Caco-2 (cell line): ENCODE data around the gene RAB11FIP4. TPM values are rescaled to one million over a fixed set of nuclear protein-coding genes. Genes with fewer than 3 reads are reported as not detected.
A peak's percentile ranks its signal among the peaks of the same experiment; 100 is the strongest.

Experiments
- BruUV-seq: library from RNA; stranded (reverse); fragments of 400-500 nt; replicated peaks from 2 replicates; lab custom pipeline; 2021; lab: Mats Ljungman, UMichigan
- CTCF ChIA-PET: fragments of 300-600 bp; sonication (Branson Sonifier 250); formaldehyde crosslinking; loops from one replicate; lab custom pipeline; 2022; ENCODE audit warnings: antibody characterized with exemption; lab: Charles Lee
- POLR2A ChIA-PET: fragments of 300-600 bp; sonication (Branson Sonifier 250); formaldehyde crosslinking; loops from one replicate; lab custom pipeline; 2022; ENCODE audit warnings: antibody characterized with exemption; lab: Charles Lee
- DNase-seq, 2 experiments: peaks; one replicate each; pipeline versions ENCODE4 v3.0.0 to v3.0.0-alpha.2; 2020 to 2022
- H3K27me3 ChIP-seq: replicated peaks from 2 replicates; pipeline ENCODE4 v1.6.0; 2011; ENCODE audit warnings: low read length; ENCODE audit not compliant: control insufficient read depth, insufficient read depth
- H3K36me3 ChIP-seq: 2 replicates; pipeline ENCODE4 v1.5.1; 2011; ENCODE audit warnings: low read length; ENCODE audit not compliant: control insufficient read depth, insufficient read depth
- H3K4me1 ChIP-seq: fragments of 250-450 bp; sonication (Bioruptor Pico); 2 replicates; pipeline ENCODE4 v1.5.1; 2020; ENCODE audit warnings: mild to moderate bottlenecking
- H3K4me3 ChIP-seq: 2 replicates; pipeline ENCODE4 v1.5.1; 2011; ENCODE audit warnings: low read depth, mild to moderate bottlenecking, control low read depth, low read length
- H3K9me3 ChIP-seq: fragments of 250-450 bp; sonication (Bioruptor Pico); 2 replicates; pipeline ENCODE4 v1.5.1; 2020; ENCODE audit warnings: mild to moderate bottlenecking, moderate library complexity
- H3K27ac Mint-ChIP-seq: one replicate; pipeline ENCODE4 v1.8.0; 2022; ENCODE audit warnings: mixed read lengths; ENCODE audit not compliant: unreplicated experiment
- H3K27me3 Mint-ChIP-seq: one replicate; pipeline ENCODE4 v1.8.0; 2022; ENCODE audit warnings: mixed read lengths; ENCODE audit not compliant: insufficient read depth, unreplicated experiment
- H3K36me3 Mint-ChIP-seq: one replicate; pipeline ENCODE4 v1.8.0; 2022; ENCODE audit warnings: mild to moderate bottlenecking, mixed read lengths; ENCODE audit not compliant: insufficient read depth, unreplicated experiment
- H3K4me1 Mint-ChIP-seq: one replicate; pipeline ENCODE4 v1.8.0; 2022; ENCODE audit warnings: low read depth, mixed read lengths; ENCODE audit not compliant: unreplicated experiment
- H3K4me3 Mint-ChIP-seq: one replicate; pipeline ENCODE4 v1.8.0; 2022; ENCODE audit warnings: mild to moderate bottlenecking, moderate library complexity, mixed read lengths; ENCODE audit not compliant: unreplicated experiment
- H3K9me3 Mint-ChIP-seq: one replicate; pipeline ENCODE4 v1.8.0; 2022; ENCODE audit warnings: mixed read lengths; ENCODE audit not compliant: unreplicated experiment
- intact Hi-C: fragments of 100-400 bp; cut with micrococcal nuclease; formaldehyde crosslinking; loops from one replicate; pipeline ENCODE4 v1.10.0; 2022; ENCODE audit not compliant: unreplicated experiment
- total RNA-seq: library from RNA; stranded (reverse); gene quantifications from 2 replicates; pipeline ENCODE4 v1.2.3, GENCODE V29; 2022
- TF ChIP-seq, protein P1 (sequence below), 2 experiments: fragments of 200-600 bp in 1 of 2; IDR thresholded peaks; 1 replicate in 1 of 2; 2 replicates in 1 of 2; pipeline versions ENCODE4 v1.5.1 to v1.8.0; 2011 to 2022; ENCODE audit warnings: antibody characterized with exemption in 1 of 2, control low read depth in 1 of 2, inconsistent platforms in 1 of 2, low read depth in 1 of 2, low read length in 1 of 2, mild to moderate bottlenecking in 1 of 2, moderate library complexity in 1 of 2; ENCODE audit not compliant: insufficient read depth in 1 of 2, severe bottlenecking in 1 of 2, unreplicated experiment in 1 of 2

Gene RAB11FIP4
- total RNA-seq, 1 experiment from 2014 or later = 90.3 TPM

DNA sequence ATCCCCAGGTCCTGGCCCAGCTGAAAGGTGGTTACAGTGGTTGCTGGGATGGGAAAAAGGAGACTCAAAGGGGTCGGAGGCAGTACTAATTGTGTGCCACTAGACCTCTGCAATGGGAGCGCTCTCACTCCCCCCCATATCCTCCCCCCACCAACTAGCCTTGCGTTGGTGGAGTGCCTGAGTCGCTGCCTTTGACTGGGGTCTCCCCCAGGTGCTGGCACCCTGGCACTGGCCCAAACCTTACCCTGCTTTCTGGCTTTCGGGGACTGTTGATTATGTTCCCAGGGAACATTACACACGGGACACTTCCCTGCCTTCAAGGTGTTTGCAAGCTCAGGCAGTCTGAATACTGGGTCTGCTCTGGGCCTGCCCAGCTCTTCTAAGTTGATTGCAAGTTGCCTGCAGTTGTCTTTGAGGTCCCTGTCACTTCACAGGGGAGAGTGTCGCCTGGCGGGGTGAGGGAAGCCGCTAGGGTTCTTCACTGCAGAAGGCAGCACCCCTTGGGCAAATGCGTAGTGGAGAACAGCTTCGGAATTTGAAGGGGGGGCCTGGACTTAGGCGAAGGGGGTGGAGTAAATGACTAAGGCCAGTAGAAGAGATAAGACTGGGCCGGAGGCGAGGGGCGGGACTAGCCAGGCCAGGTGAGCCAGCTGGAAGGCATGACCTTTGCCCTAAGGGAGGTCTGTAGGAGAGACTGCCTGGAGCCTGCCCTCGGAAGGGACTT is 98.0 kb downstream of the RAB11FIP4 start:
- TF ChIP-seq, protein P1, sequence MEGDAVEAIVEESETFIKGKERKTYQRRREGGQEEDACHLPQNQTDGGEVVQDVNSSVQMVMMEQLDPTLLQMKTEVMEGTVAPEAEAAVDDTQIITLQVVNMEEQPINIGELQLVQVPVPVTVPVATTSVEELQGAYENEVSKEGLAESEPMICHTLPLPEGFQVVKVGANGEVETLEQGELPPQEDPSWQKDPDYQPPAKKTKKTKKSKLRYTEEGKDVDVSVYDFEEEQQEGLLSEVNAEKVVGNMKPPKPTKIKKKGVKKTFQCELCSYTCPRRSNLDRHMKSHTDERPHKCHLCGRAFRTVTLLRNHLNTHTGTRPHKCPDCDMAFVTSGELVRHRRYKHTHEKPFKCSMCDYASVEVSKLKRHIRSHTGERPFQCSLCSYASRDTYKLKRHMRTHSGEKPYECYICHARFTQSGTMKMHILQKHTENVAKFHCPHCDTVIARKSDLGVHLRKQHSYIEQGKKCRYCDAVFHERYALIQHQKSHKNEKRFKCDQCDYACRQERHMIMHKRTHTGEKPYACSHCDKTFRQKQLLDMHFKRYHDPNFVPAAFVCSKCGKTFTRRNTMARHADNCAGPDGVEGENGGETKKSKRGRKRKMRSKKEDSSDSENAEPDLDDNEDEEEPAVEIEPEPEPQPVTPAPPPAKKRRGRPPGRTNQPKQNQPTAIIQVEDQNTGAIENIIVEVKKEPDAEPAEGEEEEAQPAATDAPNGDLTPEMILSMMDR (IDR thresholded peaks at IDR 0.05; ENCODE audit: insufficient read depth in 1 of 2, low read depth in 1 of 2, low read length in 1 of 2, severe bottlenecking in 1 of 2, unreplicated experiment in 1 of 2) = peak in 1 of 2 experiments; percentile 23
- Mint-ChIP-seq H3K9me3 (no peaks in the 10 kb centered on the region), H3K27ac (peak overlapping the region; percentile 95), H3K36me3 (peaks cover 14% of the 10 kb centered on the region), H3K27me3 (no peaks in the 10 kb centered on the region), H3K4me3 (peak overlapping the region; percentile 86), H3K4me1 (peaks cover 53% of the 10 kb centered on the region)
- TSS peak; percentile 66 for BruUV-seq
- ChIA-PET CTCF (interaction anchor here (0.7 to 1.6 kb wide), 8 partner anchors 9 to 62 kb away, joined by 3 to 17 read pairs (median 4); no protein-coding TSS in a partner anchor), POLR2A (interaction anchor here (0.7 to 1.2 kb wide), 5 partner anchors 9 to 65 kb away, joined by 3 to 10 read pairs (median 8); no protein-coding TSS in a partner anchor)
- peak; percentile 97 to 99 for DNase-seq
- H3K36me3 ChIP-seq = 0 out of 2 replicates have a peak, but pooled peaks cover 1% of the 10 kb centered on the region
- H3K9me3 ChIP-seq = no peaks in the 10 kb centered on the region
- H3K4me1 ChIP-seq = peaks cover 50% of the 10 kb centered on the region
- peak overlapping the region; percentile 84 for H3K4me3 ChIP-seq
- intact Hi-C loops = loop anchor here (1.0 to 5.0 kb wide), 4 partner anchors 9 to 52 kb away; no protein-coding TSS in a partner anchor
- H3K27me3 ChIP-seq = no peaks in the 10 kb centered on the region

DNA sequence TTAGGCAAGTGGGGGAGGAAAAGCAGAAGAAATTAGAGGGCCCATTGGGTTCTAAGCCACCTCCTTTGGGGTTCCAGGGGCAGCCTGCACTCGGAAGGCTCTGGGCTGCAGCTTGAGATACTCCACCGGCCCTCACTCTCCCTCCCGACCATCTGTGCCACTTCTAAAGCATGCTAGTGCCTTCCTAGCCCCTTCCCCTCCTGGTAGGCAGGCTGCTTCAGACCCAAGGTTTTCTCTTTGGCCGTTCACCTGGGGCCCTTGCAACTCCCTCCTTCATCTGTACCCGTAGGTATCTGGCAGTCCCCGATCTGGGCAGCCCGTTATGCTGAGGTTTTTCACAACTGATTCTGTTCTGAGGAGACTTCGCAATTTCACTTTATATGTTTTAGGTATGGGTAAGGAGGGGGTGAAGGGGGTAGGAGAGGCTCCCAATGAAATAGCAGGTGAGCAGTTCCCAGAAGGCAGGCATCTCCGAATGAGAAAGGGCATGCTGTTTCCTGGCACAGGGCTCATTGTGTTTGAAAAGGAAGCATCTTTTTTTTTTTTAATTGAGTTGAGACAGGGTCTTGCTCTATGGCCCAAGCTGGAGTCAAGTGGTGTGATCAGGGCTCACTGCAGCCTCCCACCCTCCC is 98.7 kb downstream of the RAB11FIP4 start:
- intact Hi-C loops = no loop called here
- TF ChIP-seq, protein P1 (IDR thresholded peaks at IDR 0.05; ENCODE audit: insufficient read depth in 1 of 2, low read depth in 1 of 2, low read length in 1 of 2, severe bottlenecking in 1 of 2, unreplicated experiment in 1 of 2) = no peak
- Histone ChIP-seq H3K9me3 (no peaks in the 10 kb centered on the region), H3K4me1 (peaks cover 55% of the 10 kb centered on the region), H3K4me3 (peak overlapping the region; percentile 38), H3K36me3 (0 out of 2 replicates have a peak, but pooled peaks cover 2% of the 10 kb centered on the region), H3K27me3 (no peaks in the 10 kb centered on the region)
- ChIA-PET CTCF (interaction anchor here (0.8 to 1.6 kb wide), 5 partner anchors 8 to 62 kb away, joined by 4 to 17 read pairs (median 6); no protein-coding TSS in a partner anchor), POLR2A (interaction anchor here (0.7 to 1.2 kb wide), 5 partner anchors 8 to 65 kb away, joined by 3 to 10 read pairs (median 8); no protein-coding TSS in a partner anchor)
- no peak for DNase-seq
- H3K4me1 Mint-ChIP-seq = peaks cover 53% of the 10 kb centered on the region
- H3K27ac Mint-ChIP-seq = peak overlapping the region; percentile 95
- H3K27me3 Mint-ChIP-seq = no peaks in the 10 kb centered on the region
- no peaks in the 10 kb centered on the region for H3K9me3 Mint-ChIP-seq
- BruUV-seq = no TSS peak
- H3K36me3 Mint-ChIP-seq = peaks cover 14% of the 10 kb centered on the region
- H3K4me3 Mint-ChIP-seq = peak overlapping the region; percentile 86
